HEK293 (cell line): ENCODE data around the gene SLC6A6.

Experiments used
- CTCF ChIP-seq: fragments of 450-650 bp; formaldehyde crosslinking; IDR thresholded peaks from 2 replicates; pipeline ENCODE4 v1.5.1; 2016; ENCODE audit warnings: missing biosample characterization, missing genetic modification characterization
- PRDM4 ChIP-seq: fragments of 450-650 bp; formaldehyde crosslinking; IDR thresholded peaks from 2 replicates; pipeline ENCODE4 v1.5.1; 2017; ENCODE audit warnings: missing biosample characterization, missing genetic modification characterization
- ZFHX2 ChIP-seq: fragments of 450-650 bp; formaldehyde crosslinking; conservative IDR thresholded peaks from 2 replicates; pipeline ENCODE4 v1.5.1; 2016; ENCODE audit warnings: missing biosample characterization, missing genetic modification characterization
- ZNF654 ChIP-seq: fragments of 450-650 bp; formaldehyde crosslinking; IDR thresholded peaks from 2 replicates; pipeline ENCODE4 v1.5.1; 2016; ENCODE audit warnings: low read depth, missing biosample characterization, missing genetic modification characterization
- ZNF658 ChIP-seq: fragments of 450-650 bp; formaldehyde crosslinking; IDR thresholded peaks from 2 replicates; pipeline ENCODE4; 2016; ENCODE audit warnings: missing biosample characterization, missing genetic modification characterization
- TF ChIP-seq, protein P1 (sequence below): sonication (generic); formaldehyde crosslinking; IDR thresholded peaks from 2 replicates; pipeline ENCODE4 v1.8.1; 2022; ENCODE audit warnings: mild to moderate bottlenecking, moderate library complexity, missing genetic modification reagents

DNA sequence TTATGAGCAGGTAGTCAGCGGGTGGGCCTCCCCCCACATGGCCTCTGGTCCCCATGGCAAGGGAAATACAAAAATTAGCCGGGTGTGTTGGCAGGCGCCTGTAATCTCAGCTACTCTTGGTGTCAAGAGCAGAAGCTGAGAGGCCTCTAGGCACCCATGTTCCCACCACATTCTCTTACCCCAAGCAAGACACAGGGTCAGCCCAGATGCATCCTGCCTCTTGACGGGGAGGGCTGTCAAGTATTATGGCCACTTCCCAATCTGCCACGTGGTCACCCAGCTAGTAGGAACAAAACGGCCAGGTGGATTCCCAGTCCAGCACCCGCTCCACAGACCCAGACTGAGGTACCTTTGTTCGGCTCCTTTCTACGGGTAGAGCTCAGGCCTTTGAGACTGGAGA lies 16.2 kb upstream of the SLC6A6 start:
- no peak for TF ChIP-seq CTCF (tag by site-specific recombination)
- no peak for TF ChIP-seq PRDM4 (tag by site-specific recombination)
- TF ChIP-seq ZNF658 (tag by site-specific recombination): no peak
- no peak for TF ChIP-seq ZNF654 (tag by site-specific recombination)
- TF ChIP-seq, protein P1, sequence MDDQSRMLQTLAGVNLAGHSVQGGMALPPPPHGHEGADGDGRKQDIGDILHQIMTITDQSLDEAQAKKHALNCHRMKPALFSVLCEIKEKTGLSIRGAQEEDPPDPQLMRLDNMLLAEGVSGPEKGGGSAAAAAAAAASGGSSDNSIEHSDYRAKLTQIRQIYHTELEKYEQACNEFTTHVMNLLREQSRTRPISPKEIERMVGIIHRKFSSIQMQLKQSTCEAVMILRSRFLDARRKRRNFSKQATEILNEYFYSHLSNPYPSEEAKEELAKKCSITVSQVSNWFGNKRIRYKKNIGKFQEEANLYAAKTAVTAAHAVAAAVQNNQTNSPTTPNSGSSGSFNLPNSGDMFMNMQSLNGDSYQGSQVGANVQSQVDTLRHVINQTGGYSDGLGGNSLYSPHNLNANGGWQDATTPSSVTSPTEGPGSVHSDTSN: no peak
- TF ChIP-seq ZFHX2 (tag by site-specific recombination): no peak
